Fibroblast of skin of right quadriceps (primary cell): ENCODE results near the gene OR8D2.
A peak's percentile ranks its signal among the peaks of the same experiment; 100 is the strongest.

ENCODE experiments used
- DNase-seq: peaks from one replicate; pipeline ENCODE4 v3.0.0-alpha.2; 2013

The OR8D2 gene, protein sequence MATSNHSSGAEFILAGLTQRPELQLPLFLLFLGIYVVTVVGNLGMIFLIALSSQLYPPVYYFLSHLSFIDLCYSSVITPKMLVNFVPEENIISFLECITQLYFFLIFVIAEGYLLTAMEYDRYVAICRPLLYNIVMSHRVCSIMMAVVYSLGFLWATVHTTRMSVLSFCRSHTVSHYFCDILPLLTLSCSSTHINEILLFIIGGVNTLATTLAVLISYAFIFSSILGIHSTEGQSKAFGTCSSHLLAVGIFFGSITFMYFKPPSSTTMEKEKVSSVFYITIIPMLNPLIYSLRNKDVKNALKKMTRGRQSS

GRCh38 chr11:124320097-124320496 is at the start of gene OR8D2:
Gene OR8D2, minus strand, starts transcription at chr11:124320197. Its CDS starts 0 bp downstream, at chr11:124320197.
- DNase-seq: no peak

DNA sequence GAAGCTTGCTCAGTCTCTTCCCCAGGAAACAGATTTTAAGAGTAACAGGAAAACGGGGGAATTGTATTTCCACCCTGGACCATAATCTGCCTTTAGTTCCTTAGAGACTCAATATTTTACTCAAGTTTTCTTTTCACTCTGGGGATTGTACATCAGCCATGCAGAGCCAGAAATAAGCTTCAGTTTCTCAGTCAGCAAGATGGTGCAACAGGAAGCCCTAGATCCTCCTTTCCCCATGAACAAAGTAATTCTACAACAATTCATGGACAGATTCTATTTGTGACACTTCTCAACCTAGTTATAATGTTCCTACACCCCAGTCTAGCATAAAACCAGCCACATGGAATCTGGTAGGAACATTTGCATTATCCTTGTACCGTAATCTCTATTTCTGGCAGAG is 39.6 kb upstream of the OR8D2 start:
- DNase-seq: no peak

DNA sequence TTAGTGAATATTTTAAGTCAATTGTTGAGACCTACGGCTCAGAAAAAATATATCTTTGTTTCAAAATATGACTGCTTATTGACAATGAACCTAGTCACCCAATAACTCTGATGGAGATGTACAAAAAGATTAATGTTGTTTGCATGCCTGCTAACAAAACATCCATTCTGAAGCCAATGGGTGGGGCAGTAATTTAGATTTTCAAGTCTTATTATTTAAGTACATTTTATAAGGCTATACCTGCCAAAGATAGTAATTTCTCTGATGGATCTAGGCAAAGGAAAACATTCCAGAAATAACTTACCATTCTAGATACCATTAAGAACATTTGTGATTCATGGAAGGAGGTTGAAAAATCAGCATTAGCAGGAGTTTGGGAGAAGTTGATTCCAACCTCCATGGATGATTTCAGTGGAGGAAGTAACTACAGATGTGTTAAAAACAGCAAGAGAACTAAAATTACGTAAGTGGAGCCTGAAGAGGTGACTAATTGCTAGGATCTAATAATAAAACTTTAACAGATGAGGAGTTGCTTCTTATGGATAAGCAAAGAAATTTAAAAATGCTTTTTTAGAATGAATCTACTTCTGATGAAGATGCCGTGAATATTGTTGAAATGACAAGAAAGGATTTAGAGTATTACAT is 26.4 kb upstream of the OR8D2 start:
- DNase-seq: no peak

DNA sequence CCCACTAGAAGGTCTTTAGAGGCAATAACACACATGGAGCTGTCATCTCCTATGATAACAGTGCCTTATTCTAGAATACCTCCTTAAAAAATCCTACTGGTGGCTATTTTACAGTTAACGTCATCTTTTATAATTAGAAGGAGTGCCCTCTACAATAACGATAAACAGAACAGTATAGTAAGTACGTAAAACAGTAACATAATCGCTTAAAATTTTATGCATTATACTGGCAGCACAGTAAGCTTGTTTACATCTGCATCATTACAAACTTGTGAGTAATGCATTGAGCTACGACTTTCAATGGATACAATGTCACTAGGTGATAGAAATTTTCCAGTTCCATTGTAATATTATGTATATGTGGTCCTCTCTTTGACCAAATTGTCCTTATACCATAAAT is 24.3 kb upstream of the OR8D2 start:
- no peak for DNase-seq

DNA sequence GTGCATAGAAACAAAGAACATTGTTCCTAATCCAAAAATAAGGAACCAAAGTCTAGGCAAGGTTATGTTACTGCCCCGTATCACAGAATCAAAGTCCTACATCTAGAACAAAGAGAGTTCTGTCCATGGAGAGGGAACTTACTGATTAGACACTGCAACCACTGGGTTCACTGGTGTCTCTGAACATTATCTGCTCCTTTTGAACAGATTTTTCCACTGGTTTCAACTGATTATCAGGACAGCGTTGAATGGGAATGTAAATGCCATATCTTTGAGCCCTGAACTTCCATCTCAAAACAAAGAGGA is 20.1 kb upstream of the OR8D2 start:
- DNase-seq: no peak

- no peak for DNase-seq
These were observed 19.6 kb upstream of the OR8D2 start for GRCh38 chr11:124339396-124340141.

GRCh38 chr11:124331873-124332272 is 11.9 kb upstream of the OR8D2 start:
- no peak for DNase-seq

DNA sequence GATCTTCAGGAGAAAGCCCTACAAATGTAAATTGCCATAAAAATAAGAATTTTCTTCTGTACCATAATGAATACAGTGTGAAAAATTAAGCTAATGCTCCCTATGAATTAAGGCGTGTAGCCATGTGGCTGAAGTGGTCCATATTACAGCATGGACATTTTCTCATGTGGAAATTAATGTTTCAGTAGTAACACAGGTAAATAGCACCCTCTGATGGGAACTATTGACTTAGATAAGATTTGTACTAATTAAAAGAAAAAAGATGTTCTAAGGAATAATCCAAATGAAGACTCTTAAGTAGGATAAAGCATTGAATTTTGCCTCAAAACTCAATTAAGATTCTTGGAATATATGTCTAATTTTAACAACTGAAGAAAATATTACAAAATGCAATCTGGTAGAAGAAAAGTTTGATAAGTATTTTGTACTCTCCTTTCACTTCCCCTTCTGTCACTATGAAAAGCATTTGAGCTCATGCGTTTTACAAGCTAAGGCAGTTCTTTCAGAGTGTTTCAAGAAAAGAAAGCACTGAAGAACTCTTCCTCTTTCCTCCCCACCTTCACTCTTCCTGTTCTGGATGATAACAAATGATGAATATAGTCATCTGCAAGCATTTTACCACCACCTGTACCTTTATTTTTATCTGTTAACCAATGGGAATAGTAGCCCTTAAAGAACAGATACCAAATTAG is 9.9 kb upstream of the OR8D2 start:
- peak; percentile 2 for DNase-seq

- DNase-seq: no peak
These were observed 7.8 kb upstream of the OR8D2 start for GRCh38 chr11:124327775-124328174.

GRCh38 chr11:124322356-124322755 is 2.4 kb upstream of the OR8D2 start:
- no peak for DNase-seq

DNA sequence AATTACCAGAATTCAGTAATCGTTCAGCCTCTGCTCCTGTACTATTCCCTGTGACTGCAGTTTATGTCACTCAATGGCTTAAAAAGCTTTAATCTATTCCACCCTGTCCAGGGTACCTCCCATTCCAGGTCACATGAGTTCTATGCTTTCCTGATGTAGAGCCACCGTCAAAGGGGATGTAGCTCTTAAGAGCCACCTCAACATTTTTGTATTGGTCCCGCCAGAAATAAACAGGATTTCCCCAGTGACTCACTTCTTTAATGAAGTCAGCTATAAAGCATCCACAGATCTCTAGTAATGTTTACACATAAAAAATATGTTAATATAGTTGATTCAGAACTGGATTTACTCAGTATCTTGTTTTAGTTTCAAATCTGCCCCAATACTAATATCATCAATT is 4.9 kb downstream of the OR8D2 start:
- DNase-seq: peak; percentile 27

GRCh38 chr11:124313849-124314248 is 6.1 kb downstream of the OR8D2 start, which contains the start of gene OR8D1:
Gene OR8D1, minus strand, starts transcription at chr11:124313949. Its CDS starts 3,183 bp downstream, at chr11:124310766.
- no peak for DNase-seq

GRCh38 chr11:124313131-124313530 is 6.9 kb downstream of the OR8D2 start:
- DNase-seq: no peak

- DNase-seq: no peak
These were observed 8.3 kb downstream of the OR8D2 start for GRCh38 chr11:124311670-124312069.

- no peak for DNase-seq
These were observed 8.7 kb downstream of the OR8D2 start for GRCh38 chr11:124311269-124311668.

DNA sequence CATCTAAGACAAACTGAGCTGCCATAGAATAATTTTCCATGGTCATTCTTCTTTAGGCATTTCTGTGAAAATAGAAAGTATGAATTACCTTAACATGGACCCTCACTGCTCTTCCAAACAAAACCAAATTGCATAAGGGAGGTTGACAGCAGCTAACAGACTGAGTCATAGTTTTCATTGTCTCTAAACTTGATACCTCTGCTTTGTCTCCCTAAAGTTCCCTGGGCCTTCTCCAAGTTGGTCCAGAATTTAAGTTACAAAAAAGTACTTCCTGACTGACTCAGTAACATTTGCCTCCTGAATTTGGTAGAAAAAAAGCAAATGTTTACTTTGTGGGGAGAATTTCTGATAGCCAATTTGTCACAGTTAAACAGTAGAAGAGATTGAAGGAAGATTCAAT is 9.3 kb downstream of the OR8D2 start:
- peak; percentile 2 for DNase-seq

DNA sequence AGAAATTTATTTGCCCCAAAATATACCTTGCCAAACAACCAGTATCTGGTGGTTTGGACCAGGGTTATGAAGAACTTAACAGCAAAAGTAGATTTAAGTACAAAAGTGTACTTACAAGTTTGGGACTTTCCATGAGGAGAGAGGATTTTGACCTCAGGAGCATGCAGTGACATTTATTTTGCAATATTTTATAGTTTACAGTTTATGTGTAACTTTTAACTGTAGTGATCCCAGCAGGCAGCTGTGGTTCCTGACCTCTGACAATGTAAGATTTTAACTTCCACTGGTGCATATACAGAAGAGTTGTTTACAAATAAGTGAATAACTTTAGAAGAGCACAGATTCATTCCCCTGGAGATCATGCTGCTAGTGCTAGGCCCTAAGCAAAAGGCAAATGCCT is 12.9 kb downstream of the OR8D2 start:
- DNase-seq: no peak

- peak; percentile 5 for DNase-seq
These were observed 17.5 kb downstream of the OR8D2 start for GRCh38 chr11:124302347-124303125.

DNA sequence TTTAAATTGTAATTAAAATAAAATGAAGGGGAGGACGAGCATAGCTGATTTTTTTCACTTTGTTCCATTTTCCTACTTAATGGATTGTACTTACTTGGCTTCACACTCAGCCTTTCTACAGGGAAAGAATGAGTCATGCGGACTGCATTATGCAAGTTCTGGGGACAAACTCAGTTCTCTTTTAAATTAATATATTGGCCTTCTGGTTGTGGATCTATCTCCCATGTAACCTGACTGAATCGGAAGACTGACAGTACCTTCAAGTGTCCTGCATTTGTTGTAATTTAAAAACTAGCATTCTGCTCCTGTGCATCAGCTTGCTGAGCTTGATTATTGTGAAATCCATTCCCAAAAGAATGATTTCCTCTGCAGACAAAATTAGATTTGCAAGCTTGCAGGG is 18.4 kb downstream of the OR8D2 start:
- DNase-seq: peak; percentile 67

GRCh38 chr11:124297921-124298320 is 22.1 kb downstream of the OR8D2 start:
- DNase-seq: peak; percentile 74

DNA sequence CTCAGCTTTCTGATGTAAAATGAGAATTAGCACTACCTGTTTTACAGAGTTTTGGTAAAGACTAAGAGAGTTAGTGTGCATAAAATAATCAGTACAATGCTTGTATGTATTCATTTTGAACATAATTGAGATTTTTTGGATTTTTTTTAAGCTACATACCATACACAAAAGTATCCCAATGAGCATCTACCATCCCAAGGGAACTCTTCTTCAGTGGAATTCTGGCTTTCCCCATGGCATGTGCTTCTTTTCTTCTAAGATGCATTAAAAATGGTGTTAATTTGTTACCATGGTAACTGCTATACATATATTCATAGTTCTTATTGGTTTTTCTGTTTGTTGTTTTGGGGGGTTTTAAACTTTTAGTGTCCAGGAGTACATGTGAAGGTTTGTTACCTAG is 24.0 kb downstream of the OR8D2 start:
- peak; percentile 3 for DNase-seq

- no peak for DNase-seq
These were observed 25.3 kb downstream of the OR8D2 start for GRCh38 chr11:124294687-124295086.
